ENCODE data around the gene RAD50.

GRCh38 chr5:132662925-132663770, 106.4 kb downstream of the RAD50 start:
- no peak for TF ChIP-seq CTCF (IDR thresholded peaks at IDR 0.05; ENCODE audit: low read depth, low read length, poor library complexity, severe bottlenecking)
- TF ChIP-seq EZH2phosphoT487 (IDR thresholded peaks at IDR 0.05; ENCODE audit: borderline replicate concordance, low read length): no peak

Measured in DOHH2 (cell line).